Sigmoid colon (tissue), 4 donors: ENCODE data around the gene KRTAP4-11.

Experiments
- EP300 ChIP-seq, 4 donors: sonication (generic); formaldehyde crosslinking; IDR thresholded peaks; one replicate each; pipeline ENCODE4 v1.6.1; 2017; ENCODE audit warnings: antibody characterized with exemption in 4 of 4
- POLR2A ChIP-seq, 2 donors: fragments of 450-650 bp; IDR thresholded peaks; one replicate each; pipeline ENCODE4 v1.6.1; 2016; ENCODE audit warnings: antibody characterized with exemption in 2 of 2, mild to moderate bottlenecking in 2 of 2, moderate library complexity in 2 of 2
- POLR2AphosphoS5 ChIP-seq, 4 donors: sonication (generic); formaldehyde crosslinking; IDR thresholded peaks; one replicate each; pipeline ENCODE4 v1.6.1; 2017; ENCODE audit warnings: antibody characterized with exemption in 4 of 4
- TF ChIP-seq, protein P1 (sequence below), 4 experiments: fragments of 450-650 bp in 3 of 4; fragments of 200-600 bp in 1 of 4; IDR thresholded peaks; one replicate each; pipeline ENCODE4 v1.5.1; 2016 to 2019; ENCODE audit warnings: antibody characterized with exemption in 4 of 4, mild to moderate bottlenecking in 3 of 4, moderate library complexity in 2 of 4

DNA sequence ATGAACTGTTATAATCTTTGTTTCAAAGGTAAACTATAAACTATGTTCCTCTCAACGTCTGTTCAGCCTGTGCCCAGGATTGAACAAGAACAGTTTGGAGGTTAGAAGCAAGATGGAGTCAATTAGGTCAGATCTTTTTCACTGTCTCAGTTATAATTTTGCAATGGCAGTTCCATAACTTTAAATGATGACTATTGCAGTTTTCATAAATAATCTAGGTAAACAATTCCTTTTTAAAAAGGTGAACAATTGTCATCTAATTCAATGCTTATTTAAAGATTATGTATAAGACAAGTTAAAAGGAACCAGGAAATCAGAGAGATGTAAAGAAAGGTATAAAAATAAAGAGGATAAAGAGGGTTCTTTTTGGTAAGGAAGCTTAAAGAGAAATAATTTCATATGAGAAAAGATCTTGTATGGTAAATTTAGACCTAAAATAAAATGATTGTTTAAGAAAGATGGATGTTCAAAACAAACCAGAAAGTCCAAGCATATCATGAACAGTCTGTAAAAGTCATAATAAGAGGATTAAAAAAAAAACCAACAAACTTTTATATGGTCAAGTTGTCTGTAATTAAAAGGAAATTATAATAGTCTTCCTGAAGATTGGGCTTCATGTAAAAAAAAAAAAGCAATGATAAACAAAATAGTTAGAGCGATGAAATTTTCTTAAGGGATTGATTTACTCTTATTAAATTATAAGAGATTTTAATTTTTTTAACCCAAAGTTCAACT, 6.9 kb downstream of the KRTAP4-11 start:
- TF ChIP-seq POLR2A (IDR thresholded peaks at IDR 0.05) (no peak), POLR2AphosphoS5 (IDR thresholded peaks at IDR 0.05) (no peak), EP300 (IDR thresholded peaks at IDR 0.05) (no peak)
- TF ChIP-seq, protein P1, sequence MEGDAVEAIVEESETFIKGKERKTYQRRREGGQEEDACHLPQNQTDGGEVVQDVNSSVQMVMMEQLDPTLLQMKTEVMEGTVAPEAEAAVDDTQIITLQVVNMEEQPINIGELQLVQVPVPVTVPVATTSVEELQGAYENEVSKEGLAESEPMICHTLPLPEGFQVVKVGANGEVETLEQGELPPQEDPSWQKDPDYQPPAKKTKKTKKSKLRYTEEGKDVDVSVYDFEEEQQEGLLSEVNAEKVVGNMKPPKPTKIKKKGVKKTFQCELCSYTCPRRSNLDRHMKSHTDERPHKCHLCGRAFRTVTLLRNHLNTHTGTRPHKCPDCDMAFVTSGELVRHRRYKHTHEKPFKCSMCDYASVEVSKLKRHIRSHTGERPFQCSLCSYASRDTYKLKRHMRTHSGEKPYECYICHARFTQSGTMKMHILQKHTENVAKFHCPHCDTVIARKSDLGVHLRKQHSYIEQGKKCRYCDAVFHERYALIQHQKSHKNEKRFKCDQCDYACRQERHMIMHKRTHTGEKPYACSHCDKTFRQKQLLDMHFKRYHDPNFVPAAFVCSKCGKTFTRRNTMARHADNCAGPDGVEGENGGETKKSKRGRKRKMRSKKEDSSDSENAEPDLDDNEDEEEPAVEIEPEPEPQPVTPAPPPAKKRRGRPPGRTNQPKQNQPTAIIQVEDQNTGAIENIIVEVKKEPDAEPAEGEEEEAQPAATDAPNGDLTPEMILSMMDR (IDR thresholded peaks at IDR 0.05): no peak
